ENCODE data around the gene HSDL1.

HSDL1 gene

DNA sequence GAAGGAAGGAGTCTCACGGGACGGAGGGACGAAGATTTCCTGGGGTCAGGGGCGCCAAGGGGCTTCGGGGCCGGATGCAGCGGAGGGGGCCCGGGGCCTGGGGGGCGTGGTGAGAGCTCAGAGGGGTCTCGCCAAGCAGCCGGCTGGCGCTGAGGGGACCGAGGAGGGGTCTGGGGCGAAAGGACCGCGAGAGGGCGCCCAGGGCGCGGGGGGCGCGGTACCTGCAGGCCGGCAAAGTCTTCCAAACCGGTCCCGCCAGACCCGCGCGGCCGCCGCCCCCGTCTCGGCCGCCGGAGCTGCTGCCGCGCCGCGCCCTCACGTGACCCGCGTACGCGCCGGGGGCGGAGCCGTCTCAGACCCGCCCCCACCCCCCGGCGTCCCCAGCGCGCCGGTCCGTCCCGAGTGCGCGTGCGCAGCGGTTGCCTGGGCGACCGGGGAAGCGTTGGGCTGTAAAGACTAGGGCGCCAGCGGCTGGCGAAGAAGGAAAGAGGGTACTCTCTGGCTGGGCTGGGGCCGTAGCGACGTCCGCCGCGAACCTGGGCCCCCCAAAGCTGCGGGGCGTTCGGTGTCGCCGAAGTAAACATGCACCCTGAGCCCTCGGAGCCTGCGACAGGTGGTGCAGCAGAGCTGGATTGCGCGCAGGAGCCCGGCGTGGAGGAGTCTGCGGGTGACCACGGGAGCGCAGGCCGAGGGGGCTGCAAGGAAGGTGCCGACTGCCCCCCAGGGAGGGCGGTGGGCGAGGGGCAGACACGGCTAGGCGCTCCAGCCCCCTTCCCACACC, at the start of gene HSDL1, which contains the start of gene DNAAF1:
HSDL1 (minus strand) TSS at position 319 of the 781 bp plus-strand sequence. CDS start 13,856 bp downstream, outside the sequence.
DNAAF1 (plus strand) TSS at position 450 of the 781 bp plus-strand sequence; CDS start at position 583, 133 bp downstream.
- DNase-seq = peak; percentile 65

DNA sequence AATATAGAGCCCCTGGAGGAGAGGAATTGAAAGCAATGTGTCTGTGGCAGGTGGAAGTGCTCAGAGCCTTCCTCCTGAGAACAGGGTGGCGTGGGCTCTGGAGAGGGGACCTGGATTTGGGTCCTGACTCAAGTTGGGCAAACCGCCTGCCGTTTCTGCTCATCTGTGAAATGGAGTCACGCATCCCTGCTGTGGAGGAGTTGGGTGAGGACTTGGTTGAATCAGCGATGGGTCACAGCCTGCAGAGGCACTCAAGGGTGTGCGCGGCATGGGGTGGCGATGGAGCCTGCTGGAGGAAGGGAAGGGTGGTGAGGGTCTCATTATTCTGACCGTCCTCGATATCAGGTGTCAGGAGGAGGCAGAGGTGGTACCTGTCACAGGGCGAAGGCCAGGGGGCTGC, 49.0 kb upstream of the HSDL1 start:
- DNase-seq = no peak

DNA sequence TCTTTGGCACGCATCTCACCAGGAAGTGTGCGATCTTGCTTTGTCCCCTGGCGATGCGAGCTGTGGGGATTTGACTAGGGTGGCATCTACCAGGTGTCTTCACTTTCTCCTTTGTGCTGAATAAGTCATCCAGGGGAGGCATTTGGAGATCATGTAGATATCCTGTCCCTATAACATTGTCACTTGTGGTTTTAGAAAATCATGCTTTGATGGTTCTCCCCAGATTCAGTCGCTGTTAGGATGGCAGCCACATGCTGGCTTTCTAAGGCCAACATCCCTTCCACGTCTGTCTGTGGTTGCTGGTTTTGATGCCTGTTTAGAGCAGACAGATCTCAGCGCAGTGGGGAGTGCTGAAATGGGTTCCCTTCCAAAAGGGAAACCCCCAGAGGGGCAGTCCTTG, 48.5 kb upstream of the HSDL1 start:
- DNase-seq = no peak

DNA sequence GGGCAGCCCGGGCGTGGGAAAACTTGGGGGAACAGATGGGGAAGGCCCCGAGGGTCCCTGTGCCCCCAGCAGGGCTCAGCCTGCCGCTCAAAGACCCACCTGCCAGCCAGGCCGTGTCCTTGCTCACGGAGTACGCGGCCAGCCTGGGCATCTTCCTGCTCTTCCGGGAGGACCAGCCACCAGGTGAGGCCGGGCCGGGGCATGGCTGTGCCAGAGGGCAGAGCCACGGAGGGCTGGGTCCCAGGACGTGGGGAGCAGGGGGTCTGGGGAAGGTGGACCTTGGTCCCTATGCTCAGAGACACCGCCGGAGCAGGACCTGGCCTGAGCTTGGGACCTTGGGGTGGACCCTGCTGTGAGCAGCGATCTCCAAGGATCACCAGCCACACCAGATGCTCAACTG, 46.5 kb upstream of the HSDL1 start:
- no peak for DNase-seq

DNA sequence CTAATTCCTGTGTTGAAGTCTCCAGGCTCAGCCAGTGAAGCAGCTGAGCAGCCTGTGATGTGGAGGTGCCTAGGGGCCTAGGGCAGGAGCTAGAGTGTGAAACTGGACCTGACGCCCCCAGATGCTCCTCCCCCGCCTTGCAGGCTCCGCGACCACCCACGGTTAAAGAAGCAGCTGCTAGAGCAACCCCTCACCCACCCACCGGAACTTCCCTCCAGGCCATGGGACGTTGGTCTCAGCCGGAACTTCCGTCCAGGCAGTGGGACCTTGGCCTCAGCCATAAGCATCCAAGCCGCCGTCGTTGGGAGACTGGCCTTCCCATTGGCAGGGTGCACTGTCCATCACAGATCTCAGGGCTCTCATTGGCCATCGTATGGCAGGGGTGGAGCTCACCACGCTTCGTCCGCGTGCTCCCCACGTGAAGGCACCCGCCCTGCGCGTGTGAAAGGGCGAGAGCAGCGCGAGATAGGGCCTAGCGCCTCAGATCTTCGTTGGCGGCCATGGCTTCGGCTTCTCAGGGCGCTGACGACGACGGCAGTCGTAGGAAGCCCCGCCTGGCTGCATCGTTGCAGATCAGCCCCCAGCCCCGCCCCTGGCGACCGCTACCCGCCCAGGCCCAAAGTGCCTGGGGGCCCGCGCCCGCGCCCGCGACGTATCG, 45.9 kb upstream of the HSDL1 start, which contains the start of gene ADAD2:
ADAD2 (plus strand) TSS at position 427 of the 658 bp plus-strand sequence; CDS start at position 501, 74 bp downstream.
- DNase-seq = no peak

DNA sequence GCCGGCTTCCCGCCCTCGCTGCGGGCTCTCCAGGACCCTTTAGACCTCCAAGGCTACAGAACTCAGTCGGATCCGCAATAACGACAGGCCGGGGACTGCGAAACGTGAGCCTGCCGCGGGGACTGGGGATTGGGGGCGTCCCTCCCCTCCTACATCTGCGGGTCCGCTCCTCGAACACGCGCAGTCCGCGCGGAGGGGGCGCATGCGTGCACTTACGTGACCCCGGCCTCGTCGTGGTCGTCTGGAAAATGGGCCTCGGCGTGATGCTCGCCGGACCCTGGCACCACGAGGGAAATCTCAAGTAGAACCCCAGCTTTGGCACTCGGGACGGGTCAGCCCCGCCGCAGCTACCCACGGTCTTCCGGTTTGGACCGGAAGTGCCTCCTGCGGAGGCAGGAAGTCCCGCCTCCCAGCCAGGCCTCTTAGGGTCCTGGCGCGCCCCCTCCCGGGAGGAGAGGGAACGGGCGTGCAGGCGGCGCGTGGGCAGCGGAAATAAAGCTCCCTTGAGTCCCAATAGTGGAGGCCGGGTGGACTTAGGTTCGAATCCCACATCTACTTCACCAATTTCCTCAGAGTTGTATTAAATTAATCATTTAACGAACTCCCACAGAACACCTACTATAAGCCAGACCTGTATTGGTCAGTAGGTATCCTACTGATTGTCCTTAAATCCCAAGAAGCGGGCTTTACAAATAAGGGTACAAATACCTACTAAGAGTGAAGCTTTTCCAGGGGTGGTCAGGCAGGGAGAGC, 41.9 kb upstream of the HSDL1 start, which contains the start of gene TAF1C:
TAF1C (minus strand) TSS at position 373 of the 753 bp plus-strand sequence. CDS start 2,069 bp downstream, outside the sequence.
- peak; percentile 93 for DNase-seq

DNA sequence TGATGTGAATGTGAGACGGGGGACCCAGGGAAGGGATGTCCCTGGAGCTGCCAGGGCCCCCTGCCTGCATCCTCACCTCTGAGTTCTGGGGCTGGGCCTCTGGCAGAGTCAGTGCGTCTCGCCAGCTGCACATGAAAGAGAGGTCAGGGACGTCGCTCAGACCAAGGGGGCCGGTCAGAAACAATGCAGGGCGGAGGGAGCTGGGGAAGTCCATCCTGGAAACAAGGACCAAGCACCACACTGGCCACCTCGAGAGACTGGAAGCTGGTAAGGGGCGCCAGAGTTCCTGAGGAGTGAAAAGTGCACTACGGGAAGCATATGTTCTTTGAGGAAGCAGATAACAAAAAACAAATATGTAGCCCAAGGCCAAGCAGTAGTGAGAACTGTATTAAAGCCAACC, 39.8 kb upstream of the HSDL1 start:
- no peak for DNase-seq

DNA sequence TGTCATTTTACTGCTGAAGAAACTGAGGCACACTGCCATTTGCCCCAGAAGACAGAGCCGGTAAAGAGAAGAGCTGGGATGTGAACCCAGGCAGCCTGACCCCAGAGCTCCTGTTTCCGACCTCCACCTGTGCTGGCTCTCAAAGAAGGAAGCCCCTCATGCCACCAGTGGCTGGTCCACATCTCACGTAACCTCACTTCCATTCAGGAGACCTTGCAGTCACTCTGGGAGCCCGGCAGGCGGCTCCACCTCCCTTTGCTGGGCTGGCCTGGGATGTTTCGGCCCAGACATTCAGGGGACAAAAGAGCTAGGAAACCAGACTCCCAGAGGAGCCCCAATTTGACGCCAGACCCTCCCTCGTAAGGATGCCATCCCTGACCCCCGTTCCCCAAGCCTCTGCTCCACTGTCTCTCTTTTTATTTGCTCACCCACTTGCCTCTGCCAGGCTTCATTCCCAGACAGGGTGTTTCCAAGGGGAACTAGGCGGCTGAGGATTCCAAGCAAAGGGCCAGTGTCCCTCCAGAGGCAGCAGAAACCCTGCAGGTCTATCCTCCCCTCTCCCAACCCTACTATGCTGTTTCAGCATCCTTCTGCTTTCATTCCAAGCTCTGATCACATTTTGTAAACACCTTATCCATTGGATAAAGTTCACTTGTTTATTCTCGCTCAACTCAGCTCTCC, 39.1 kb upstream of the HSDL1 start:
- DNase-seq = no peak

DNA sequence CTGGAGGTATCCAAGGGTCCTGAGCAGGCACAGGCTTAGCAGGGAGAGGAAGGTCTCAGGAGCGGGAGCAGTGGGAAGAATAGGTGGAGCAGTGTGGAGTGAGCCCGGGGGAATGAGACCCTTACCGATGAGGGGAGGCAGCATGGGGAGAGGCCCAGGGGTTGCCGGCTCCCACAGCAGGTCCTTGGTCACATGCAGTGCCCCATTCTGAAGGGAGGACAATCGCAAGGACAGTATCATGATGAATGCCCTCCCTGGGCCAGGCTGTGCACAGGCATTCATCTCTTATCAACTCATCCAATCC, 38.5 kb upstream of the HSDL1 start:
- DNase-seq = no peak

DNA sequence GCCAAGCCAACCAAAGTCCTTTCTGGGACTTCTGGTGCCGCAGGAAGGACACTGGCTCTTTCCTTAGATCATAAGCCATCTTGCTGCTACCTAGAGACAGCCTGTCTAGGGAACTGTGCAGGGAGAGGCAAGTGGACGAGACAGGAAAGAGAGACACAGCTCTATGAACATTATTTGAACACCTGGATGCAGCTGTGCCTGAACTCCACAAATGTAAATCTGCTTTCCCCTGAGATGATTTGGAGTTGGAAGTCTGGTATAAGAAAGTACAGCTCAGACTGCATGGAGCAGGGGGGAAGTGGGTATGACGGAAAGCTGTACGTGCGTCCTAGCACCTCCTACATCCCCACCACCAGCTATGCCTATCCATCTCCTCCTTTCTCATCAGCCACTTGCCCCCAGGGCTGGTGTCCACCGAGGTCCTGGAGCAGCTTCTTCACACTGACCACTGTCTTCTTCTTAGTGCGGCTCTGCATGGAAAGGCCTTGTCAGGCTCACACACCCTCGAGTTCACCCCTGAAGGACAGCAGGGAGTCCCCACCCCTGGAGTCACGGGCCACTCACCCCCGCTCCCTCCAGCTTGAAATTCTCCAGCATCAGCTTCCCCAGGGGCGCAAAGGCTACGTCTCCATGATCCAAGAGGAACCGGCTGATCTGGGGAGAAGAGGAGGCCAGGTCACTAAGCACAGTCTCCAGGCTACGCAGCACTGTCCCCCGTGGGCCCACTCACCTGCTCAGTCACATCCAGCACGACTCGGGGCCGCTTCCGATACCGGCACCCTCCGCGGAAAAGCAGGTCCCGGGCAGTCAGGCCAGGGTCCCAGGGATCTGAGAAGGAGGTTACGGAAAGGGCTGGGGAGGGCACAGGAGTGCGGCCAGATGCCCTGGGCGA, 37.9 kb upstream of the HSDL1 start:
- DNase-seq = no peak

DNA sequence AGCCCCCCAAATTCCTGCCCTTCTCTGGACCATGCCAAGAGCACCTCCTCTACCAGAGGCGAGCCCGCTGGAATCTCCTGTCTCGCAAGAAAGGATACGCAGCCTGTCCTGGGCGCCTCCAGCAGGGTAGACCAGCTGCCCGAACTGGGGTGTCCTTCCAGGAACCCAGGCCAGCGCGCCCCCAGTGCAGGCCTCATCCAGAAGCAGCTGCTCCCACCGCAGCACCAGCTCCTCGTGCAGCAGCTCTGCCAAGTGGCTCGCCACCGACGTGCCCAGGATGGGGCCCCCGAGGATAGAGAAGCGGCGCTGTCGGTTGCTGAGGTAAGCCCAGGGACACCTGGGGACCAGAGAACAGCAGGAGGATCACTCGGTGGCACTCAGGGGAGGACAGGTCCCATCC, 37.1 kb upstream of the HSDL1 start:
- no peak for DNase-seq

DNA sequence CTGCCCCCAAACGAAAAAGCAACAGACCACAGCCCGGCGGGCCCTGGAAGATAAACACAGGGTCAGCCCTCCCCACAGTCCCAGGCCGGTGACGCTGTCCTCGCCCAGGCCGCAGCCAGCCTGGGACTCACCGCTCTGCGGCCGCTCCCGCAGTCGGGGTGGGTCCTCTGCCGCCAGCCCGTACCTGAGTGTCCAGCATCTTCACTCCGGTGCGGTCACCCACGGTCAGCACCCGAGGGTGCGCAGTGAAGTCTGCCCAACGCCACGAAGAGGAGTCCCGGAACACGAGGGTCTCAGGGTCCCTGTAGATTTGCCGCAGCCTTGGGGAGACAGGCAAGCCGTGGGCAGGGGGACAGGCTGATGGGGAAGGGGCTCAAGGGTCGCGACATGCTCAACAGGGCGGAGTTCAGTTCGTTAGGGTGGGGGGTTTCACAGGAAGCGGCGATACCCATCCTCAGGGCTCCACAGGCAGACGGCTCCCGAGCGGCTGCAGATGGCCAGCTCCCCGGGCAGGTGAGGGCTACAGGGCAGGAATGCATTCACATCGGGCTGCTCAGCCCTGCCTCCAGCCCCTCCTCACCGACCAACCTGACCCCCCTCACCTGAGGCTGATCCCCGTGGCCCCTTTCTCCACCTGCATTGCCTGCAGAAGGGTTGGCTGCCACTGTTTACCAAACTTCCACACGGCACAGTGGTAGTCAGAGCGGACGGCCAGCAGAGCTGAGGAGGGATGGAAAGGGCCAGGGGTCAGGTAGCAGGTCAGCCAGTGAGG, 36.4 kb upstream of the HSDL1 start:
- no peak for DNase-seq

DNA sequence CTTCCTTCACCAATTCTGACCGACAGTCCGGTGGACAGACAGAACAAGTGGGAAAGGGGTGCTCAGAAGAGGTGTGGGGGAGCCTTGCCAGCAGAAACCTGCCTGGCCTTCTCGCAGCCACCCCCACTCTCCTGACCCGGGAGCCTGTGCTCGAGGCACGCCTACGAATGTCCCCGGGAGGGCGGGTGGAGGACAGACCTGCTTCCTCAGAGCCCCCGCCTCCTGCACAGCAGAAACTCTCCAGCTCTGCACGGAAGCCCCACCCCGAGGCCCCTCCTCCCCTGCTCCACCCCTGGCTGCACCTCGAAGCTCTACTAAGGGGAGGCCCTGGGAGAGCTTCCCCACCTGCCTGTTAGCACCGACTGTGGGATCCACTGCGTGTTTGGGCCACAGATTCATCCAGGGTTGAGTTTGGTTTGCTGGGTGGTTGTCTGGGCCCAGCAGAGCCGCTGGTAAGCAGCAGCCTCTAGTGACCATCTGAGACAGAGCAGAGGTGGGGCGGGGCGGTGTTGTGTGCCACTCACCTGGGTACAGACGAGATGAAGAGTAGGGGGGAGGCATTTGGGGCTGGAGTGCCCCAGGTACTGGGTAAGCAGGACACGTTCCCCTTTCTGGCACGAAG, 35.7 kb upstream of the HSDL1 start:
- DNase-seq = no peak

DNA sequence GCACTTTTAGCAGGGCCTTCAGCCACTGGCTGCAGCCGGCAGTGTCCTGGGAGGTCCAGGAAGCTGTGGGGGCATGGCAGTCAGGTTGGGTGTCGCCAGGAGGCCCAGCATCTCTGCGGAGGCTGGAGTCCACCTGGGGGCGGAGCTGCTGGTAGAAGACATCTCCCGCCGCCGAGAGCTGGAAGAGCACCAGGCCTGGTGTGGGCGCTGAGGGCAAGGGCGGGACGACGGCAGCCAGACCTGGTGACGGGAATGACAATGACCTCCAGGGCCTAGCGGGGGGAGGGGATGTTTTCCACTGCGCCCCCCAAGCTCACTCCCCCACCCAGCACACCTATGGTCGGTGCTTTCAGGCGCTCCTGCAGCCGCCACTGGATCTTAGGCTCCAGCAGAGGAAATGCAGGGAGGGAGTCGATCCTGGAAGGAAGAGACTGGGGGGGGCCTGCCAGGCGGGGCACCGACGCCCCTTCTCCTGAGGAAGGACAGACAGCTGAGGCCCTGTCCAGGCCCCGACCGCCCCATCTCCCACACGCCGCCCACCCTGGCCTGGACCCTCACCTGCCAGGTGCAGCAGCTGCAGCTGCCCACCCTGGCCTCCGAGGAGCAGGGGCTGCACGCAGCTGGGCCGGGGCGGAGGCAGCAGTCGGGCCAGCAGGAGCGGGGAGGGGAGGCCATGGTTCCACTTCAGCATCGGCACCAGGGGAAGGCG, 34.8 kb upstream of the HSDL1 start:
- DNase-seq = no peak

DNA sequence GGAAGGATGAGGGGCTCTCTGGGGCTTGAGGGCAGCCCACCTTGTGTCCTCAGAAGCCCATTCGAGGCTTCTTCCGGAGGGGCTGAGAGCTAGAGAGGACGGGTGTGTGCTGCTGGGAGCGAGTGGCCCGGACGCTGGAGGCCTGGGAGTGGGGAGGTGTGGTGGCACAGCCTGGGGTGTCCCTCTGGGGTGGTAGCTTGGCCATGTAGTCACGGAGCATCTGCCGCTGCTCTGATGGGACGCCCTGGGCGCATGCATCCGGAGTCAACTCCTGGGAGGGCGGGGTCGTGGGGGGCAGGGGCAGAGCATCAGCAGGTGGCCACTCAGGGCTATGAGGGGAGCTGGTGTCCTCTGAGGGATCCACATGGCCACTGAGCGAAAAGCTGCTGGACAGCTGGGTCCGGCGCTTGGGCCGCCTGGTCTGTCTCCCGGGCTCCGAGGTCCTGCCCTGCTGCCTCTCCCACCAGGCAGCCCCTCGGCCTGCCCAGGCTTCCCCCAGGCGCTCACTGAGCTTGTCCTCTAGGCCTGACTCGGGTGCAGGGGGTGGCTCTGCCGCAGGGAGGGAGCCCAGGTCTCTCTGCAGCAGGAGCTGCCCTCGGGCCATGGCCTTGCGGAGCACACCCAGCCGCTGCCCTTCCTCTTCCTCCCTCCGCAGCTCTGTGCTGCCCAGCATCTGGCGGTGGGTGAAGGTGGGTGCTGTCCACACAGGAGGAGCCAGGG, 34.1 kb upstream of the HSDL1 start:
- DNase-seq = no peak

DNA sequence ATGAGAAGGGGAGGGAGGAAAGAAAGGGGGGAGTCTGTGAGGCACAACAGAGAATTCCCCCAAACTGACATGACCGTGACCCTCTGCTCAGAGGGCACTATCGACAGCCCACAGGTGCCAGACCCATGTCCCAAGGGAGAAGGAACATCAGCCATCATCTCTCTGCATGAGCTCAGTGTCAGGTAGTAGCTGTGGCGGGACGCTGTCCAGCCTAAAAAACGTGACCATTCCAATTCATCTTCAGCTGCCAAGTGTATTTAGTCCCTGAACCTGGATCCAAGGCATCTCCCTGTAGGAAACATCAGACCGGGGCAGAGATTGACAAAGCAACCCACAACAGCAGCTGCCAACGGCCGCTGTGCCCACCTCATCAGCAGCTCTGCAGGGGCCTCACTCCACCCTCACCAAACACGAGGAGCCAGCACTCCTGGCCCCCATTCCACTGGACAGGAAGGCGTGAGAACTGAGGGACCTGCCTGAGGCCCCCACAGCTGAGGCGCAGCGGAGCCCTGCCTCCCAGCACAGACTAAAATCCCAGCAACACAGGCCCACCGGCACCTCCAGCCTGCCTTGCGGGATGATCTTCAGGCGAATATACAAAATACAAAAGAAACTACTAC, 33.3 kb upstream of the HSDL1 start:
- DNase-seq = no peak

DNA sequence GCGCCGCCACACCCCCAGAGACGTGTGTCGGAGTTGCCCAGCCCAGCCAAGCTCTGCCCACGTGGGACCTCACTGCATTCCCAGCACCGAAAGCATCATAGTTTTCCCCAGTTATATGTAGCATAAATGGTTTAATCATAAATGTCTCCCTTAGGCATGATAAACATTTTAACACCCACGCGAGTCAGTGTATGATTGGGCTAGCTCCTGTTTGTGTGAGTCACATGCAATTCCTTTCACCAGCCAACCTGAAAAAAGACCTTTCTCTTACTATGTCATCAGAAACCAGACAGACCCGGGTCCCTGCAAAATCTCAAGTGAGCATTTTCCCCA, 32.7 kb upstream of the HSDL1 start:
- no peak for DNase-seq

DNA sequence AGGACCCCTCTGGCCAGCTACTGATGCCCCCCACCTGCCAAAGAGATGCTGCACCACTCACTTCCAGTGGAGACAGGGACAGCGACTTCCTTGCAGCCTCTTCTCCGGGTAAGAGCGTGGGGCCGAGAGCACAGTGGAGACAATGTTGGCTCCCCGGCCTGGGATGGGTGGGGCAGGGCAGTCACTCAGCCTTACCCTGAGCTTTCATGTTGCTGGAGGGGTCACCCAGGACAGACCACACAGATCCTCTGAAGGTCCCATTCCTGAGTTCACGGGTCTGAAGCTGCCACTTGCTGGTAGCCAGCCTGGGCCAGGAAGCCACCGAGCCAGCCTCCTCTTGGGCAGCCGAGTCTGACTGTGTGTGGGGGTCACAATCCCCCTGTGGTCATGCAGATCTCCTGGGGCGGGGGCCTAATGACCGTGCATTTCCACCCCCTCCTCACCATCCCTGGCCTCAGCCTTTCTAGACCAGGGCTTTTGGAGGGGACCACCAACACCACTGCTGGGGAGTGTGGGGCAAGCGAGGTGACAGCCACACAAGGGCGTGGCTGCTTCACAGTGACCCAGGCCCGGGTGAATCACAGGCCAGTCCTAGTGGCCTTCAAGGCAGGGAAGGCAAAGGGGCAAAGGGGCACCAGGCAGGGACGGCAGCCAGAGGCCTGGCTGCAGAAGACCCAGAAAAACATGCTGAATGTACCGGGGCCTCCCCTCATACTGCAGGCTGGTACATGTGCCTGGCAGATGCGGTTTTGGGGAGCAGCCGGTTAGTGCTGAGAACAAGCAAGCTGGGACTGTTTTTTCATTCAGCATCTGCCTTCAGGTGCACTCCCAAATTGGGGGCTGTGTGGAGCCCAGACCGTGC, 31.4 kb upstream of the HSDL1 start:
- DNase-seq = no peak

All from KG1 (cell line).